Measurements from ENCODE around the gene CLEC4E. TPM values are rescaled to one million over a fixed set of nuclear protein-coding genes. Genes with fewer than 3 reads are reported as not detected.

CLEC4E gene
- total RNA-seq, 6 experiments from 2014 or later: not detected

DNA sequence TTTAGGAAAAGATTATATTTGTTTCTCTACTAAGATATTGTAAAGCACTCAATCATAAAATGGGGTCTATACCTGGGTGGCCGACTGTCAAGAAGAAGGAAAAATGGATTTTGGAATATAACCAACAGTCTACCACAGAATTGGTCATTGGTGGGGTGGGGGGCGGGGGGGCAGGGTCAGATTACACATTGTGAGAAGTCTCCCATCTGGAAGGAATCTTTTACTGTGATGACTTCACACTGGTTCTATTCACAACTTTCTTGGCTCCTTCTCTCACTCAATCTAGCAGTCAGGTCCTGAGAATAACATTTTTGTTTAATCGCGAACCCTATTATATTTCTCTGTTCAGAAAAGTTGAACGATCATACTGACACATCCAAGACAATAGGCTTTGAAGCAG, 8.7 kb upstream of the CLEC4E start:
- no peak for DNase-seq
- Mint-ChIP-seq H3K27ac (no peak overlapping the region), H3K36me3 (ENCODE audit: low read depth) (no peaks in the 10 kb centered on the region), H3K27me3 (ENCODE audit: insufficient read depth) (no peaks in the 10 kb centered on the region), H3K4me1 (ENCODE audit: low read depth) (no peaks in the 10 kb centered on the region; the same call in 1 of the 2 replicates), H3K9me3 (no peaks in the 10 kb centered on the region), H3K4me3 (no peak overlapping the region)
- TF ChIP-seq, protein P1, sequence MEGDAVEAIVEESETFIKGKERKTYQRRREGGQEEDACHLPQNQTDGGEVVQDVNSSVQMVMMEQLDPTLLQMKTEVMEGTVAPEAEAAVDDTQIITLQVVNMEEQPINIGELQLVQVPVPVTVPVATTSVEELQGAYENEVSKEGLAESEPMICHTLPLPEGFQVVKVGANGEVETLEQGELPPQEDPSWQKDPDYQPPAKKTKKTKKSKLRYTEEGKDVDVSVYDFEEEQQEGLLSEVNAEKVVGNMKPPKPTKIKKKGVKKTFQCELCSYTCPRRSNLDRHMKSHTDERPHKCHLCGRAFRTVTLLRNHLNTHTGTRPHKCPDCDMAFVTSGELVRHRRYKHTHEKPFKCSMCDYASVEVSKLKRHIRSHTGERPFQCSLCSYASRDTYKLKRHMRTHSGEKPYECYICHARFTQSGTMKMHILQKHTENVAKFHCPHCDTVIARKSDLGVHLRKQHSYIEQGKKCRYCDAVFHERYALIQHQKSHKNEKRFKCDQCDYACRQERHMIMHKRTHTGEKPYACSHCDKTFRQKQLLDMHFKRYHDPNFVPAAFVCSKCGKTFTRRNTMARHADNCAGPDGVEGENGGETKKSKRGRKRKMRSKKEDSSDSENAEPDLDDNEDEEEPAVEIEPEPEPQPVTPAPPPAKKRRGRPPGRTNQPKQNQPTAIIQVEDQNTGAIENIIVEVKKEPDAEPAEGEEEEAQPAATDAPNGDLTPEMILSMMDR (IDR thresholded peaks at IDR 0.05): no peak

DNA sequence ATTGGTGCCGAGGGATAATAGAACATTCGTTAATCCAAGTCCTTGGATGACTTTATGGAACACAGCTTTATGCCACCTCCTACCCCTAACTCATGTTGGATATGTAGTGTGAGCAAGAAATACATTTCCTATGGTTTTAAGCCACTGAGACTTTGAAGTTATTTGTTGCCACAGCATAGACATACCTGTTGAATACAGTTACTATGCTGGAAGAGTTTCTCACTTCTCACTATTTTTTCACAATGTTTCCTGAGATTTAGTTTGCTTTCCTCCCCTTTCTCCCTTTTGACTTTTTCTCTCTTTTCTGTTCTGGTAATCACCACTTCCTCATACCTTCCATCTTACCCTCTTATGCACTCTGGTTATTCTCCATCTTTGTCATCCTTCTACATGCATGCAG, 7.5 kb upstream of the CLEC4E start:
- Mint-ChIP-seq H3K4me1 (ENCODE audit: low read depth) (no peaks in the 10 kb centered on the region), H3K36me3 (ENCODE audit: low read depth) (no peaks in the 10 kb centered on the region), H3K27ac (no peak overlapping the region), H3K27me3 (ENCODE audit: insufficient read depth) (no peaks in the 10 kb centered on the region), H3K9me3 (no peaks in the 10 kb centered on the region), H3K4me3 (no peak overlapping the region)
- TF ChIP-seq, protein P1 (IDR thresholded peaks at IDR 0.05): no peak
- no peak for DNase-seq

GRCh38 chr12:8547645-8548044, 6.9 kb upstream of the CLEC4E start:
- TF ChIP-seq, protein P1 (IDR thresholded peaks at IDR 0.05): no peak
- DNase-seq: no peak
- Mint-ChIP-seq H3K36me3 (ENCODE audit: low read depth) (no peaks in the 10 kb centered on the region), H3K4me3 (no peak overlapping the region), H3K4me1 (ENCODE audit: low read depth) (no peaks in the 10 kb centered on the region), H3K27me3 (ENCODE audit: insufficient read depth) (no peaks in the 10 kb centered on the region), H3K27ac (no peak overlapping the region), H3K9me3 (no peaks in the 10 kb centered on the region)

DNA sequence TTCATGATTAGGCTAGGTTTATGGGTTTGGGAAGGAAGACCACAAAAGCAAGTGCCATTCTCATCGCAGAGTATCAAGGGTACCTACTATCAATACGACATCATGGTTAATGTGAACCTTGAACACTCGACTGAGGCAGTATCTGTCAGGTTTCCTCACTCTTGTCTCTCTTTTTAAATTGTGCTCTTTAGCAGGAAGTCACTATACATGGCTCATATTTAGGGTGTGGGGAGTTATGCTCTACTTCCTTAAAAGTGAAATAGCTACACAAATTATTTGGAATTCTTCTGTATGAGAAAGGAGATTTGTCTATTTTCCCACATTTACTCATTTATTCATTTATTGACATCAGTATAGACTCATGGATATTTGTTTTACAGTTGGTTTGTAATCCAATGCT, 5.9 kb upstream of the CLEC4E start:
- TF ChIP-seq, protein P1 (IDR thresholded peaks at IDR 0.05): no peak
- Mint-ChIP-seq H3K4me3 (no peak overlapping the region), H3K9me3 (no peaks in the 10 kb centered on the region), H3K27ac (no peak overlapping the region), H3K4me1 (ENCODE audit: low read depth) (no peaks in the 10 kb centered on the region), H3K27me3 (ENCODE audit: insufficient read depth) (no peaks in the 10 kb centered on the region), H3K36me3 (ENCODE audit: low read depth) (no peaks in the 10 kb centered on the region)
- no peak for DNase-seq

GRCh38 chr12:8544295-8544694, 3.6 kb upstream of the CLEC4E start:
- peak overlapping the region; percentile 17; the same call in 1 of the 2 replicates for H3K4me3 Mint-ChIP-seq
- H3K36me3 Mint-ChIP-seq (ENCODE audit: low read depth): no peaks in the 10 kb centered on the region

More at GRCh38 chr12:8544295-8544694, 3.6 kb upstream of the CLEC4E start:
- TF ChIP-seq, protein P1 (IDR thresholded peaks at IDR 0.05): peak; percentile 98
- DNase-seq: peak; percentile 49
- H3K27ac Mint-ChIP-seq: no peak overlapping the region
- no peaks in the 10 kb centered on the region for H3K27me3 Mint-ChIP-seq (ENCODE audit: insufficient read depth)
- H3K9me3 Mint-ChIP-seq: no peaks in the 10 kb centered on the region
- no peaks in the 10 kb centered on the region for H3K4me1 Mint-ChIP-seq (ENCODE audit: low read depth)
